ENCODE results near the gene TIMM8B.
"Not testable (repeated sequence)": the region's sequence is repeated elsewhere in the genome, so short reads cannot be mapped to it uniquely, and the experiment has no call there.

The TIMM8B gene

GRCh38 chr11:112073941-112074811 is 12.4 kb downstream of the TIMM8B start, which contains the start of the genes NKAPD1 and PIH1D2:
TSS of gene NKAPD1 (plus strand) at chr11:112074299. CDS start at chr11:112075575, 1,276 bp downstream.
TSS of gene PIH1D2 (minus strand) at chr11:112074017. CDS start at chr11:112073174, 843 bp downstream.
- peak; percentile 89 to 90 for ATAC-seq

DNA sequence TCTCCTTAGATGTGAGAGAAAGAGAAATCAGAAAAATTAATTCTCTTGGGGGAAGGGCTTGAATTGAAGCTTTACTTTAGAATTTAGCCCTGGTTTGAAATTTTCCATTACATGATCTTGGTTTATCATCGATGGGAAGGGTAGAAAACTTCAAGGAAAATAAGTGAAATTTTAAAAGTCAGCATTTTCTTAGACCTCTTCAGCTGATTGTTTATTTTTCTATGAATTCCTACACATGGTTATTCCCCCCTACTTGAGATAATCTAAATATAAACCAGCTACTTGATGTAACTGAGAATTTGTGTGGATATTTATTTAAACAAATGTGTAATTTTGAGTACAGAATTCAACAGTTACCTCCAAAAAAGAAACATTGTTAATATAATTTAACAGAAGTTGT is 23.6 kb downstream of the TIMM8B start:
- no peak for ATAC-seq

- ATAC-seq, result no peak
Observed at GRCh38 chr11:112058103-112058502, 28.5 kb downstream of the TIMM8B start.

- ATAC-seq, result peak; percentile 51 to 71
Observed at GRCh38 chr11:112057170-112057569, 29.4 kb downstream of the TIMM8B start.

GRCh38 chr11:112051768-112052167 is 34.8 kb downstream of the TIMM8B start:
- ATAC-seq, result no peak

GRCh38 chr11:112050721-112051120 is 35.8 kb downstream of the TIMM8B start:
- no peak for ATAC-seq

DNA sequence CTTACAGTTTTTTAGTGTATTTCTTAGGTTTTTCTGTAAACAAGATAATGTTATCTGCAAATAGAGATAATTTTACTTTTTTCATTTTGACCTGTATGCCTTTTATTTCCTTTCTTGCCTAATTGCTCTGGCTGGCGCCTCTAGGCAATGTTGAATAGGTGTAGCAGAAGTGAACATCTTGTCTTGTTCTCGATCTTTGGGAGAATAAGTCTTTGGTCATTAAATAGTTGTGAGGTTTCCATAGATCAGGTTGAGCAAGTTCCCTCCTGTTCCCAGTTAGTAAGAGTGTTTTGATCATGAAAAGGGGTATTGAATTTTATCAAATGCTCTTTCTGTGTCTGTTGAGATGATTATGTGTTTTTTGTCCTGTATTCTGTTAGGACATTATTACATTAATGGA is 36.8 kb downstream of the TIMM8B start:
- ATAC-seq, result no peak

DNA sequence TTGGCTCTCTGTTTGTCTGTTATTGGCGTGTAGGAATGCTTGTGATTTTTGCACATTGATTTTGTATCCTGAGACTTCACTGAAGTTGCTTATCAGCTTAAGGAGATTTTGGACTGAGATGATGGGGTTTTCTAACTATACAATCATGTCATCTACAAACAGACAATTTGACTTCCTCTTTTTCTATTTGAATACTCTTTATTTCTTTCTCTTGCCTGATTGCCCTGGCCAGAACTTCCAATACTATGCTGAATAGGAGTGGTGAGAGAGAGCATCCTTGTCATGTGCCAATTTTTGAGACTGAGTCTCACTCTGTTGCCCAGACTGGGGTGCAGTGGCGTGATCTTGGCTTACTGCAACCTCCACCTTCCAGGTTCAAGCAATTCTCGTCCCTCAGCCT is 38.3 kb downstream of the TIMM8B start:
- ATAC-seq, result not testable (repeated sequence)

GRCh38 chr11:112046647-112047046 is 39.9 kb downstream of the TIMM8B start:
- ATAC-seq, result not testable (repeated sequence)

- no peak for ATAC-seq
Observed at GRCh38 chr11:112044961-112045360, 41.6 kb downstream of the TIMM8B start.

- ATAC-seq, result no peak
Observed at GRCh38 chr11:112042961-112043304, 43.6 kb downstream of the TIMM8B start.

- no peak for ATAC-seq
Observed at GRCh38 chr11:112042161-112042960, 44.2 kb downstream of the TIMM8B start.

GRCh38 chr11:112037527-112037926 is 49.0 kb downstream of the TIMM8B start:
- ATAC-seq, result no peak

All from activated CD4-positive, CD25-positive, alpha-beta regulatory T cell treated with anti-CD3 and anti-CD28 coated beads, Interleukin-2, amount 50 U/mL, for 24 hours (primary cell).